Endothelial cell of umbilical vein (primary cell): ENCODE data around the gene FABP7. TPM values are rescaled to one million over a fixed set of nuclear protein-coding genes. Genes with fewer than 3 reads are reported as not detected.

ENCODE experiments used
- BruUV-seq: library from RNA; stranded (reverse); fragments of 400-500 nt; replicated peaks from 2 replicates; lab custom pipeline; 2021; lab: Mats Ljungman, UMichigan
- CTCF ChIA-PET: fragments of 300-600, 350-600 bp; sonication (Branson Sonifier 250); formaldehyde crosslinking; loops from one replicate; lab custom pipeline; 2021; ENCODE audit warnings: antibody characterized with exemption, inconsistent platforms; lab: Charles Lee
- POLR2A ChIA-PET: fragments of 300-600, 350-600 bp; sonication (Branson Sonifier 250); formaldehyde crosslinking; loops from one replicate; lab custom pipeline; 2021; ENCODE audit warnings: antibody characterized with exemption, inconsistent platforms; lab: Charles Lee
- DNase-seq: peaks from one replicate; pipeline ENCODE4 v3.0.0-alpha.2; 2011; ENCODE audit warnings: low read depth, low spot score
- FAIRE-seq: peaks from 2 replicates; lab custom pipeline; 2011; peaks lifted over from hg19 to GRCh38; lab: Jason Lieb, UNC
- H2AFZ ChIP-seq: 2 replicates; pipeline ENCODE4 v1.6.0; 2012; ENCODE audit warnings: low read depth, low read length, control low read depth, inconsistent platforms
- H3K27ac ChIP-seq: 2 replicates; pipeline ENCODE4 v1.5.1; 2011; ENCODE audit warnings: low read depth, mild to moderate bottlenecking, control low read depth, low read length, moderate library complexity; ENCODE audit not compliant: insufficient read depth
- H3K27me3 ChIP-seq, 2 experiments: 2 replicates each; pipeline versions ENCODE4 v1.6.0 to v1.6.1; 2011; ENCODE audit warnings: low read length in 2 of 2, mixed read lengths in 1 of 2; ENCODE audit not compliant: control insufficient read depth in 2 of 2, insufficient read depth in 2 of 2
- H3K36me3 ChIP-seq, 2 experiments: 2 replicates in 1 of 2; 3 replicates in 1 of 2; pipeline ENCODE4 v1.5.1; 2011; ENCODE audit warnings: low read length in 2 of 2, mild to moderate bottlenecking in 1 of 2, moderate library complexity in 1 of 2; ENCODE audit not compliant: control insufficient read depth in 2 of 2, insufficient read depth in 2 of 2; ENCODE audit errors: extremely low read depth in 1 of 2
- H3K4me1 ChIP-seq: 3 replicates; pipeline ENCODE4 v1.5.1; 2011; ENCODE audit warnings: mild to moderate bottlenecking, low read length; ENCODE audit not compliant: control insufficient read depth, insufficient read depth; ENCODE audit errors: extremely low read depth
- H3K4me2 ChIP-seq: 2 replicates; pipeline ENCODE4 v1.6.1; 2011; ENCODE audit warnings: low read length, control low read depth, mixed read lengths; ENCODE audit not compliant: insufficient read depth
- H3K4me3 ChIP-seq, 3 experiments: fragments of 200-600 bp in 1 of 3; sonication (generic), shearing (Covaris generic) in 1 of 3; replicated peaks in 1 of 3; 2 replicates each; pipeline ENCODE4 v1.5.1; 2011 to 2016; ENCODE audit warnings: control low read depth in 3 of 3, low read length in 3 of 3, mild to moderate bottlenecking in 2 of 3, inconsistent platforms in 1 of 3, low read depth in 1 of 3, moderate library complexity in 1 of 3; ENCODE audit not compliant: insufficient read depth in 1 of 3
- H3K79me2 ChIP-seq: 2 replicates; pipeline ENCODE4 v1.6.0; 2012; ENCODE audit warnings: low read length, inconsistent platforms; ENCODE audit not compliant: control insufficient read depth, insufficient read depth
- H3K9ac ChIP-seq: replicated peaks from 2 replicates; pipeline ENCODE3; 2011; ENCODE audit warnings: low read length, control low read depth; ENCODE audit not compliant: insufficient read depth; ENCODE audit errors: extremely low read depth
- H3K9me1 ChIP-seq: replicated peaks from 3 replicates; pipeline ENCODE4 v1.6.0; 2011; ENCODE audit warnings: mild to moderate bottlenecking, low read length; ENCODE audit not compliant: control insufficient read depth, insufficient read depth; ENCODE audit errors: extremely low read depth
- H3K9me3 ChIP-seq: replicated peaks from 2 replicates; pipeline ENCODE4 v1.5.1; 2012; ENCODE audit warnings: low read length, inconsistent platforms; ENCODE audit not compliant: control insufficient read depth, insufficient read depth
- H4K20me1 ChIP-seq: replicated peaks from 2 replicates; pipeline ENCODE3; 2011; ENCODE audit warnings: mild to moderate bottlenecking, low read length; ENCODE audit not compliant: control insufficient read depth, insufficient read depth; ENCODE audit errors: extremely low read depth
- FOS ChIP-seq: IDR thresholded peaks from 2 replicates; pipeline ENCODE4 v1.6.1; 2011; ENCODE audit warnings: mild to moderate bottlenecking, low read length, moderate library complexity, borderline replicate concordance; ENCODE audit not compliant: insufficient read depth
- GATA2 ChIP-seq: IDR thresholded peaks from 2 replicates; pipeline ENCODE4 v1.7.0; 2011; ENCODE audit warnings: low read depth, mild to moderate bottlenecking, moderate library complexity, mixed read lengths, low read length; ENCODE audit not compliant: insufficient read length, insufficient read depth
- JUN ChIP-seq: IDR thresholded peaks from 2 replicates; pipeline ENCODE4 v1.6.1; 2011; ENCODE audit warnings: borderline replicate concordance, low read depth; ENCODE audit not compliant: insufficient read length, insufficient read depth
- MYC ChIP-seq: IDR thresholded peaks from one replicate; pipeline ENCODE4 v1.6.1; 2011; ENCODE audit warnings: mild to moderate bottlenecking, low read depth, low read length
- POLR2AphosphoS5 ChIP-seq: IDR thresholded peaks from 2 replicates; pipeline ENCODE4 v1.6.1; 2012; ENCODE audit warnings: low read depth, mild to moderate bottlenecking, control low read depth, low read length, moderate library complexity; ENCODE audit not compliant: insufficient read depth
- dilution Hi-C: fragments of 300-500 bp; cut with MboI; formaldehyde crosslinking; loops from one replicate; pipeline ENCODE4 v1.15.0; 2019; ENCODE audit warnings: low sequenced_read_pairs; ENCODE audit not compliant: extremely low pct_ligation_motif_present
- intact Hi-C: fragments of 100-400 bp; cut with micrococcal nuclease; formaldehyde crosslinking; loops from one replicate; pipeline ENCODE4 v1.10.0; 2022
- polyA plus RNA-seq, 4 experiments: library from polyadenylated mRNA; depleted of rRNA in 3 of 4; stranded (reverse) in 3 of 4; unstranded in 1 of 4; fragments of >200 nt; gene quantifications; 2 replicates each; pipeline versions ENCODE4 v1.2.1 to v1.2.3, GENCODE V29; 2011 to 2012; ENCODE audit warnings: missing spikeins in 1 of 4
- total RNA-seq: library from RNA; stranded (reverse); gene quantifications from 2 replicates; pipeline ENCODE4 v1.2.3, GENCODE V29; 2021
- TF ChIP-seq, protein P1 (sequence below): IDR thresholded peaks from 2 replicates; pipeline ENCODE4 v1.6.1; 2011; ENCODE audit not compliant: insufficient read depth, insufficient read length

FABP7 gene
- total and polyA plus RNA-seq, 2 donors (not counting 3 experiments of a cell fraction or from before 2014, with no cell fraction given) = not detected

DNA sequence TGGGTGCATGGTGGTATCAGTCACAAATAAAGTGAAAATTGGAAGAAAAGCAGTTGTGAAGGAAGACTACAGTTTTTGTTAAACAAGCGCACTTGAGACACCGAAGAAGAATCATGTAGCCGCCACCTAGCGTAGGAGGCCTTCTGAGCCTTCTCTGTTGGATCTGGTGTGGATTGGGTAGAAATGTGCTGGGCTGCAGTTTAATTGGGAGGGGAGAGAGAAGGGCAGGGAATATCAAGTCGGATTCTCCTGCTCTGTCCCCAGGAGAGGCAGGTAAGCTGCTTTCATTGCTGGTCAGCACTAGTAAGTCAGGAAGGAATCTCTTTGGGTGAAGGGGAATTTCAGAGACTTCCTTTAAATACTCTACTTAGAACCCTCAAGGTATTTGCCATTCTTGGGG is 1.2 kb upstream of the FABP7 start:
- FAIRE-seq = no peak
- no peak for TF ChIP-seq FOS
- TF ChIP-seq, protein P1, sequence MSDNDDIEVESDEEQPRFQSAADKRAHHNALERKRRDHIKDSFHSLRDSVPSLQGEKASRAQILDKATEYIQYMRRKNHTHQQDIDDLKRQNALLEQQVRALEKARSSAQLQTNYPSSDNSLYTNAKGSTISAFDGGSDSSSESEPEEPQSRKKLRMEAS = no peak
- Histone ChIP-seq H3K4me2 (no peak overlapping the region), H3K27ac (no peak overlapping the region), H3K9me1 (no peaks in the 10 kb centered on the region), H3K9ac (no peak overlapping the region), H2AFZ (no peak overlapping the region), H3K27me3 (peaks cover 8 to 9% of the 10 kb centered on the region in 2 experiments), H3K4me1 (no peaks in the 10 kb centered on the region), H3K9me3 (no peaks in the 10 kb centered on the region), H3K79me2 (no peaks in the 10 kb centered on the region), H3K4me3 (no peak overlapping the region), H4K20me1 (no peaks in the 10 kb centered on the region), H3K36me3 (no peaks in the 10 kb centered on the region)
- ChIA-PET POLR2A (no interaction called here), CTCF (no interaction called here)
- DNase-seq = no peak
- BruUV-seq = no TSS peak
- dilution Hi-C loops = no loop called here
- intact Hi-C loops = no loop called here

DNA sequence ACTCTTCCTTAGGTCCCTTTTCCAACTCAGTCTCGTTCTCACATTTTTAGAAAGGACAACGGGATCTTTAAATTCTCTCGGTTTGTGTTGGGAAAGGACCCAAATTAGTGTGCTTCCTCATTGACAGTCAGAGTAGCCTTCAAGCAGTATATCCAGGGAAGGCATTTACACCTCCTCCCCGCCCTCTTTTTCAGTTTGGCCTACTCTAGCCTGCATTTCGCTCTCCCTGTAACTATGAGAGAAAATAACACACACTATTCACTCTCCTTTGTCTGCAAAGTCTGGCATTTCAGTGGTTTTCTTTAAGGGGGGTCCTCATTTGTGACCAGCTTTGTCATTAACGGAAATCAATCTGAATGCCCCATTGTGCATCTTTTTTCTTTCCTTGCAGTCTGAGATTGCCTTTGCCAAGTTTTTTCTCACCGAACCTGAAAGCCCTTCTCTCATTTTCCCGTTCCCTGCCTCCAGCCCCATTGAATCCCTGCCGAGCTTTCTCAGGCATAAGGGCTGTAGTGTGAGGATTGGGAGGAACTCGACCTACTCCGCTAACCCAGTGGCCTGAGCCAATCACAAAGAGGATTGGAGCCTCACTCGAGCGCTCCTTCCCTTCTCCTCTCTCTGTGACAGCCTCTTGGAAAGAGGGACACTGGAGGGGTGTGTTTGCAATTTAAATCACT is 393 bp upstream of the FABP7 start:
- no peak overlapping the region for H3K27ac ChIP-seq
- DNase-seq = no peak
- no peaks in the 10 kb centered on the region for H4K20me1 ChIP-seq
- CTCF ChIA-PET = no interaction called here
- H3K9ac ChIP-seq = no peak overlapping the region
- no peaks in the 10 kb centered on the region for H3K9me1 ChIP-seq
- peaks cover 9 to 11% of the 10 kb centered on the region in 2 experiments for H3K27me3 ChIP-seq
- H3K4me1 ChIP-seq = no peaks in the 10 kb centered on the region
- FAIRE-seq = no peak
- H3K36me3 ChIP-seq = no peaks in the 10 kb centered on the region
- POLR2A ChIA-PET = no interaction called here
- no peaks in the 10 kb centered on the region for H3K79me2 ChIP-seq
- intact Hi-C loops (no loop called here), dilution Hi-C loops (no loop called here)
- TF ChIP-seq MYC (no peak), JUN (no peak), GATA2 (no peak), POLR2AphosphoS5 (no peak)
- TF ChIP-seq, protein P1 = no peak
- H3K4me2 ChIP-seq = no peak overlapping the region
- no peak overlapping the region for H2AFZ ChIP-seq
- no peaks in the 10 kb centered on the region for H3K9me3 ChIP-seq
- BruUV-seq = no TSS peak
- no peak overlapping the region for H3K4me3 ChIP-seq
